H1 (cell line): ENCODE measurements around the gene SPPL2A. TPM values are rescaled to one million over a fixed set of nuclear protein-coding genes. Genes with fewer than 3 reads are reported as not detected.

ENCODE experiments used
- CTCF ChIA-PET: fragments of 300-600 bp; sonication (Branson Sonifier 250); formaldehyde crosslinking; loops from one replicate; lab custom pipeline; 2021; ENCODE audit not compliant: partially characterized antibody; lab: Charles Lee
- POLR2A ChIA-PET: fragments of 300-600 bp; sonication (Branson Sonifier 250); formaldehyde crosslinking; loops from one replicate; lab custom pipeline; 2021; ENCODE audit warnings: inconsistent platforms; ENCODE audit not compliant: partially characterized antibody; lab: Charles Lee
- DNase-seq, 2 experiments: peaks; one replicate each; pipeline versions ENCODE4 v3.0.0 to v3.0.0-alpha.2; 2010 to 2022; ENCODE audit warnings: low spot score in 2 of 2, low read depth in 1 of 2, mixed read lengths in 1 of 2
- FAIRE-seq: peaks from 2 replicates; lab custom pipeline; 2011; peaks lifted over from hg19 to GRCh38; lab: Jason Lieb, UNC
- H2AFZ ChIP-seq: 2 replicates; pipeline ENCODE4 v1.8.1; 2012; ENCODE audit warnings: low read length, inconsistent platforms
- H2AK5ac ChIP-seq: 2 replicates; pipeline ENCODE4 v1.6.1; 2013; ENCODE audit warnings: low read depth, low read length
- H2BK120ac ChIP-seq: replicated peaks from 2 replicates; pipeline ENCODE3; 2013; ENCODE audit warnings: low read depth, low read length, inconsistent platforms
- H2BK12ac ChIP-seq: 2 replicates; pipeline ENCODE4 v1.6.1; 2013; ENCODE audit warnings: low read depth, low read length
- H2BK15ac ChIP-seq: 2 replicates; pipeline ENCODE4 v1.6.1; 2013; ENCODE audit warnings: low read length
- H2BK20ac ChIP-seq: 2 replicates; pipeline ENCODE4 v1.6.1; 2013; ENCODE audit warnings: low read length
- H2BK5ac ChIP-seq: 2 replicates; pipeline ENCODE4 v1.6.1; 2013; ENCODE audit warnings: low read depth, low read length
- H3K14ac ChIP-seq: 2 replicates; pipeline ENCODE4 v1.6.1; 2013; ENCODE audit warnings: inconsistent platforms; ENCODE audit not compliant: insufficient read length
- H3K18ac ChIP-seq: 2 replicates; pipeline ENCODE4 v1.6.1; 2013; ENCODE audit warnings: low read length; ENCODE audit errors: extremely low read depth
- H3K23ac ChIP-seq: 2 replicates; pipeline ENCODE4 v1.6.1; 2013; ENCODE audit warnings: inconsistent platforms; ENCODE audit not compliant: insufficient read length
- H3K23me2 ChIP-seq: 2 replicates; pipeline ENCODE4 v1.6.1; 2013; ENCODE audit warnings: low read depth, low read length
- H3K27ac ChIP-seq: 2 replicates; pipeline ENCODE4 v1.6.1; 2011; ENCODE audit warnings: low read depth, low read length, inconsistent platforms
- H3K27me3 ChIP-seq, 4 experiments: replicated peaks in 1 of 4; 1 replicate in 1 of 4; 2 replicates in 3 of 4; pipeline versions ENCODE4 v1.6.1 to v1.8.1; 2011 to 2013; ENCODE audit warnings: low read length in 3 of 4, mild to moderate bottlenecking in 3 of 4, inconsistent platforms in 2 of 4, mixed read lengths in 2 of 4, moderate library complexity in 1 of 4; ENCODE audit not compliant: control insufficient read depth in 3 of 4, insufficient read depth in 3 of 4; ENCODE audit errors: extremely low read depth in 1 of 4
- H3K36me3 ChIP-seq, 4 experiments: 2 replicates each; pipeline versions ENCODE4 v1.6.1 to v1.8.1; 2011 to 2013; ENCODE audit warnings: mild to moderate bottlenecking in 4 of 4, low read length in 3 of 4, moderate library complexity in 2 of 4, control low read depth in 1 of 4, inconsistent platforms in 1 of 4; ENCODE audit not compliant: insufficient read depth in 4 of 4, control insufficient read depth in 2 of 4
- H3K4ac ChIP-seq: replicated peaks from 2 replicates; pipeline ENCODE3; 2013; ENCODE audit warnings: low read length, low read depth, mixed read lengths, inconsistent platforms; ENCODE audit not compliant: insufficient read length
- H3K4me1 ChIP-seq, 4 experiments: replicated peaks in 1 of 4; 1 replicate in 1 of 4; 2 replicates in 3 of 4; pipeline versions ENCODE4 v1.6.1 to v1.8.1; 2011 to 2013; ENCODE audit warnings: low read length in 3 of 4, inconsistent platforms in 2 of 4, mixed read lengths in 1 of 4; ENCODE audit not compliant: insufficient read depth in 4 of 4, control insufficient read depth in 3 of 4
- H3K4me2 ChIP-seq, 2 experiments: 2 replicates each; pipeline versions ENCODE4 v1.6.1 to v1.8.1; 2011 to 2013; ENCODE audit warnings: low read depth in 2 of 2, low read length in 2 of 2, control low read depth in 1 of 2, inconsistent platforms in 1 of 2, mild to moderate bottlenecking in 1 of 2; ENCODE audit not compliant: insufficient read depth in 1 of 2
- H3K4me3 ChIP-seq, 4 experiments: fragments of 200-600, 300-600 bp in 1 of 4; sonication (generic), shearing (Covaris generic), sonication (Bioruptor Twin) in 1 of 4; 2 replicates each; pipeline versions ENCODE4 v1.5.1 to v1.8.1; 2011 to 2016; ENCODE audit warnings: low read length in 4 of 4, low read depth in 3 of 4, control low read depth in 2 of 4, inconsistent platforms in 2 of 4, mild to moderate bottlenecking in 2 of 4, mixed read lengths in 1 of 4, moderate library complexity in 1 of 4; ENCODE audit not compliant: insufficient read depth in 2 of 4; ENCODE audit errors: extremely low read depth in 1 of 4
- H3K56ac ChIP-seq: replicated peaks from 2 replicates; pipeline ENCODE3; 2013; ENCODE audit warnings: low read depth, mild to moderate bottlenecking, mixed read lengths, low read length, inconsistent platforms; ENCODE audit not compliant: insufficient read length
- H3K79me1 ChIP-seq: 2 replicates; pipeline ENCODE4 v1.6.1; 2013; ENCODE audit warnings: low read depth, low read length, control low read depth
- H3K79me2 ChIP-seq, 2 experiments: 2 replicates each; pipeline versions ENCODE4 v1.6.1 to v1.8.1; 2012 to 2013; ENCODE audit warnings: low read length in 2 of 2, mild to moderate bottlenecking in 2 of 2, inconsistent platforms in 1 of 2; ENCODE audit not compliant: insufficient read depth in 2 of 2, control insufficient read depth in 1 of 2
- H3K9ac ChIP-seq, 4 experiments: replicated peaks in 1 of 4; 1 replicate in 1 of 4; 2 replicates in 3 of 4; pipeline versions ENCODE4 v1.6.1 to v1.8.1; 2011 to 2013; ENCODE audit warnings: low read depth in 3 of 4, low read length in 3 of 4, control low read depth in 2 of 4, mild to moderate bottlenecking in 2 of 4, moderate library complexity in 2 of 4, inconsistent platforms in 1 of 4; ENCODE audit errors: extremely low read depth in 1 of 4
- H3K9me3 ChIP-seq, 2 experiments: 2 replicates each; pipeline versions ENCODE4 v1.6.1 to v1.8.1; 2012 to 2013; ENCODE audit warnings: mild to moderate bottlenecking in 2 of 2, moderate library complexity in 2 of 2, control low read depth in 1 of 2, inconsistent platforms in 1 of 2, low read depth in 1 of 2, low read length in 1 of 2, mixed read lengths in 1 of 2; ENCODE audit not compliant: insufficient read depth in 2 of 2
- H4K20me1 ChIP-seq, 2 experiments: replicated peaks in 1 of 2; 2 replicates each; pipeline versions ENCODE3 to v1.8.1; 2011 to 2013; ENCODE audit warnings: inconsistent platforms in 2 of 2, low read length in 2 of 2, mild to moderate bottlenecking in 1 of 2; ENCODE audit not compliant: insufficient read depth in 2 of 2, control insufficient read depth in 1 of 2
- H4K5ac ChIP-seq: 2 replicates; pipeline ENCODE4 v1.6.1; 2013; ENCODE audit warnings: low read length, low read depth, mixed read lengths, inconsistent platforms; ENCODE audit not compliant: insufficient read length
- H4K8ac ChIP-seq: 2 replicates; pipeline ENCODE4 v1.8.0; 2013; ENCODE audit warnings: mild to moderate bottlenecking, moderate library complexity, low read length, inconsistent platforms; ENCODE audit not compliant: insufficient read depth; ENCODE audit errors: extremely low read depth
- H4K91ac ChIP-seq: replicated peaks from 2 replicates; pipeline ENCODE3; 2013; ENCODE audit warnings: low read length, mixed read lengths, inconsistent platforms; ENCODE audit not compliant: insufficient read length
- BACH1 ChIP-seq: IDR thresholded peaks from 2 replicates; pipeline ENCODE4 v1.6.1; 2012; ENCODE audit warnings: low read length, improper control_type of control experiment
- CEBPB ChIP-seq: IDR thresholded peaks from 2 replicates; pipeline ENCODE4 v1.6.1; 2012; ENCODE audit warnings: low read depth, low read length
- CTCF ChIP-seq, 3 experiments: IDR thresholded peaks; 1 replicate in 2 of 3; 2 replicates in 1 of 3; pipeline versions ENCODE4 v1.5.1 to v1.6.1; 2011; ENCODE audit warnings: low read length in 3 of 3, mild to moderate bottlenecking in 3 of 3, inconsistent platforms in 2 of 3, low read depth in 1 of 3, moderate library complexity in 1 of 3; ENCODE audit not compliant: insufficient read depth in 1 of 3; ENCODE audit errors: control extremely low read depth in 1 of 3
- FOSL1 ChIP-seq: IDR thresholded peaks from 2 replicates; pipeline ENCODE4 v1.6.1; 2011; ENCODE audit warnings: mild to moderate bottlenecking, low read depth, low read length, moderate library complexity; ENCODE audit not compliant: insufficient read depth
- KDM1A ChIP-seq: fragments of 200-600, 300-600 bp; sonication (generic); IDR thresholded peaks from 2 replicates; pipeline ENCODE4 v1.7.1; 2016; ENCODE audit warnings: mild to moderate bottlenecking, low read length, borderline replicate concordance
- KDM4A ChIP-seq: IDR thresholded peaks from one replicate; pipeline ENCODE4 v1.7.1; 2012; ENCODE audit warnings: low read depth, mild to moderate bottlenecking, moderate library complexity, low read length, inconsistent platforms; ENCODE audit not compliant: severe bottlenecking
- MAX ChIP-seq: IDR thresholded peaks from 2 replicates; pipeline ENCODE4 v1.6.1; 2012; ENCODE audit warnings: inconsistent platforms
- POLR2A ChIP-seq, 2 experiments: IDR thresholded peaks; 1 replicate in 1 of 2; 2 replicates in 1 of 2; pipeline ENCODE4 v1.6.1; 2011; ENCODE audit warnings: low read depth in 2 of 2, low read length in 2 of 2, mild to moderate bottlenecking in 2 of 2; ENCODE audit errors: control extremely low read depth in 1 of 2
- RAD21 ChIP-seq, 2 experiments: IDR thresholded peaks in 1 of 2; conservative IDR thresholded peaks in 1 of 2; 2 replicates each; pipeline ENCODE4 v1.6.1; 2011; ENCODE audit warnings: low read depth in 2 of 2, low read length in 2 of 2, improper control_type of control experiment in 1 of 2, inconsistent platforms in 1 of 2, mild to moderate bottlenecking in 1 of 2, moderate library complexity in 1 of 2
- SIN3A ChIP-seq, 2 experiments: IDR thresholded peaks in 1 of 2; conservative IDR thresholded peaks in 1 of 2; 2 replicates each; pipeline ENCODE4 v1.6.1; 2011 to 2012; ENCODE audit warnings: low read length in 2 of 2, improper control_type of control experiment in 1 of 2, low read depth in 1 of 2, mild to moderate bottlenecking in 1 of 2
- SP1 ChIP-seq: IDR thresholded peaks from 2 replicates; pipeline ENCODE4 v1.6.1; 2011; ENCODE audit warnings: low read depth, low read length
- SP2 ChIP-seq: IDR thresholded peaks from 2 replicates; pipeline ENCODE4 v1.6.1; 2012; ENCODE audit warnings: mild to moderate bottlenecking, low read length, inconsistent platforms
- WGBS, 2 experiments: shearing (Covaris generic) in 1 of 2; methylation state at CpG; one replicate each; pipeline versions ENCODE4 v1.1.6 to v1.1.7; 2013 to 2015; ENCODE audit warnings: low lambda C conversion rate in 2 of 2, mixed read lengths in 2 of 2, inconsistent platforms in 1 of 2, low coverage in 1 of 2, missing lambda C conversion rate in 1 of 2; ENCODE audit not compliant: insufficient replicate concordance in 2 of 2, insufficient coverage in 1 of 2, insufficient read length in 1 of 2; ENCODE audit errors: extremely low coverage in 1 of 2, missing lambda C conversion rate in 1 of 2; 5-methylcytosine and 5-hydroxymethylcytosine counted together
- polyA plus RNA-seq, 7 experiments: library from polyadenylated mRNA; depleted of rRNA in 3 of 7; stranded (reverse) in 5 of 7; unstranded in 2 of 7; fragments of >200 nt in 5 of 7; fragments of 200-250 nt in 2 of 7; gene quantifications; 1 replicate in 5 of 7; 2 replicates in 1 of 7; 4 replicates in 1 of 7; pipeline versions ENCODE4 v1.2.1 to v1.2.3, GENCODE V29; 2011 to 2013; ENCODE audit warnings: missing spikeins in 2 of 7, mixed read lengths in 2 of 7
- total RNA-seq: library from RNA; stranded (reverse); fragmentation: NEBNext Ultra II Directional; extraction: Animal tissue kit (Norgen Biotek cat#: 25700); gene quantifications from 2 replicates; pipeline ENCODE4 v1.2.1, GENCODE V29; 2021

SPPL2A gene
- total and polyA plus RNA-seq, 2 of the 8 experiments (the other 6 are each of a cell fraction or from before 2014, with no cell fraction given) = 15.6 to 52.9 TPM

- Histone ChIP-seq H3K56ac (no peak overlapping the region), H3K14ac (no peak overlapping the region), H2BK120ac (no peak overlapping the region), H3K4me2 (no peak overlapping the region), H3K9me3 (no peaks in the 10 kb centered on the region), H3K27me3 (no peaks in the 10 kb centered on the region), H2BK15ac (no peak overlapping the region), H3K18ac (no peak overlapping the region), H4K20me1 (no peaks in the 10 kb centered on the region), H3K36me3 (peaks cover 0 to 7% (median under 1%) of the 10 kb centered on the region in 4 experiments; a peak in 3 of 8 replicates), H3K27ac (no peak overlapping the region), H4K5ac (no peak overlapping the region), H3K4me1 (no peaks in the 10 kb centered on the region), H4K8ac (no peak overlapping the region), H3K23ac (no peak overlapping the region), H3K79me2 (no peaks in the 10 kb centered on the region), H3K23me2 (no peaks in the 10 kb centered on the region), H3K4ac (no peak overlapping the region), H3K79me1 (no peaks in the 10 kb centered on the region), H3K4me3 (no peak overlapping the region), H2BK5ac (no peak overlapping the region), H2AK5ac (no peak overlapping the region), H2BK20ac (no peak overlapping the region), H2BK12ac (no peak overlapping the region), H4K91ac (no peak overlapping the region), H3K9ac (no peak overlapping the region), H2AFZ (no peak overlapping the region)
- FAIRE-seq (no peak), DNase-seq (no peak)
- CTCF ChIA-PET = interaction anchor here (1.5 kb wide), 1 partner anchor 11 kb away, joined by 5 read pairs; no protein-coding TSS in a partner anchor
- WGBS, 2 experiments = 87% methylated on average over 3 of the region's 3 CpGs; no CpG with 5 or more reads in 1 of the 2 experiments
- POLR2A ChIA-PET = interaction anchor here (0.6 to 1.2 kb wide), 2 partner anchors 9 to 16 kb away, joined by 3 read pairs; no protein-coding TSS in a partner anchor
- no peak for TF ChIP-seq CEBPB
- TF ChIP-seq CTCF (IDR thresholded peaks at IDR 0.05; ENCODE audit: control extremely low read depth in 1 of 3, insufficient read depth in 1 of 3, low read depth in 1 of 3, low read length in 3 of 3) = no peak
- TF ChIP-seq MAX = no peak
- TF ChIP-seq BACH1 = no peak
- no peak for TF ChIP-seq SP2
- TF ChIP-seq POLR2A (IDR thresholded peaks at IDR 0.05; ENCODE audit: control extremely low read depth in 1 of 2, low read depth in 2 of 2, low read length in 2 of 2) = no peak
- no peak for TF ChIP-seq KDM4A
- TF ChIP-seq RAD21 (IDR thresholded peaks at IDR 0.05 in 1 of 2, conservative IDR thresholded peaks at IDR 0.05 in 1 of 2; ENCODE audit: low read depth in 2 of 2, low read length in 2 of 2) = no peak
- TF ChIP-seq FOSL1 = no peak
- no peak for TF ChIP-seq SP1
- TF ChIP-seq SIN3A (conservative IDR thresholded peaks at IDR 0.05 in 1 of 2, IDR thresholded peaks at IDR 0.05 in 1 of 2; ENCODE audit: low read depth in 1 of 2, low read length in 2 of 2) = no peak
- no peak for TF ChIP-seq KDM1A
These were observed 24.6 kb downstream of the SPPL2A start for GRCh38 chr15:50740955-50741354.
